ENCODE results near the gene PAPSS2. TPM values are rescaled to one million over a fixed set of nuclear protein-coding genes. Genes with fewer than 3 reads are reported as not detected.

The PAPSS2 gene
- total and polyA plus RNA-seq, 2 experiments from 2014 or later: 65.9 to 82.3 TPM

DNA sequence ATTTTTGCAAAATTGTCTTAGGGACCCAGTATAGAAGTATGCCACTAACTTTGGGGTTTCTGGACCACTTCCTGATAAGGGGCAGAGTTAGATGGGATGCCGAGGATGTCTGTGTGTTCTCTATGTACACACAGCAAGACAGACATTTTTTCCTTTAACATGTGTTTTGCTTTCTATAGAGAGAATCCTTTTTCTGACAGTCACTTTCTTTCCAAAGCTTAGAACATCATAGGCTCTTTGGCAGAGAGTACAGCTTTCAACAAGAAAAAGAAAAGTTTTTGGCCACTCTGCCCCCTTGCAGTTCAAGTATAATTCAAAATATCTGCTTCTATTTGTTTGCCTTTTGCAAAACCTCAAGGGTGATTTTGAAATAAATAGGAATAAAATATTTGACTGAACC, 44.1 kb downstream of the PAPSS2 start:
- no peak overlapping the region for H3K4me2 ChIP-seq (ENCODE audit: unreplicated experiment)

DNA sequence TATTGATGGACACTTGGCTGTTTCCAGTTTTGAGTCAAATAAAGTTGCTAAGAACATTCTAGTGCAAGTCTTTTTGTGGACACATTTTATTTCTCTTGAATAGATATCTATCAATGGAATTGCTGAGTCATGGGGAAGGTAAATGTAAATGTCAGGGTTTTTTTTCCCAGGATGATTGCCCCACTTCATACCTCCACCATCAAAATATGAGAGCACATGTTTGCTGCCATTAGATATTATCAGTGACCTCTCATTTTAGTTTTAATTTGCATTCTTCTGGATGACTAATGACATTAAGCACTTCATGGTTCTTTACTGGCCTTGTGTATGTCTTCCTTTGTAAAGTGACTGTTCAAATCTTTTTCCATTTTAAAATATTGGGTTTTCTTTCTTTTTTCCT, 45.7 kb downstream of the PAPSS2 start:
- Histone ChIP-seq H3K4me2 (ENCODE audit: unreplicated experiment) (no peak overlapping the region), H3K27ac (peak overlapping the region; percentile 7; the same call in 1 of the 2 replicates), H3F3A (ENCODE audit: insufficient read depth) (peaks cover 19% of the 10 kb centered on the region; the same call in 1 of the 2 replicates), H3K4me3 (no peak overlapping the region), H3K27me3 (replicated peaks; ENCODE audit: insufficient read depth) (no peaks in the 10 kb centered on the region), H4K20me1 (ENCODE audit: insufficient read depth) (no peaks in the 10 kb centered on the region), H3K9ac (no peak overlapping the region), H3K9me3 (ENCODE audit: low read depth) (no peaks in the 10 kb centered on the region), H3K9me2 (ENCODE audit: insufficient read depth) (no peaks in the 10 kb centered on the region), H3K79me2 (ENCODE audit: insufficient read depth) (peaks cover 10% of the 10 kb centered on the region; the same call in 1 of the 2 replicates), H3K36me3 (ENCODE audit: low read depth) (peaks cover 9% of the 10 kb centered on the region), H2AFZ (no peak overlapping the region), H3K4me1 (ENCODE audit: insufficient read depth) (peaks cover 23% of the 10 kb centered on the region)
- TF ChIP-seq EZH2phosphoT487 (IDR thresholded peaks at IDR 0.05; ENCODE audit: insufficient read depth, low read depth): no peak
- TF ChIP-seq EZH2 (IDR thresholded peaks at IDR 0.05; ENCODE audit: insufficient read depth, poor library complexity, severe bottlenecking): no peak
- in situ Hi-C loops (cut with MboI): no loop called here
- peak; percentile 46 for DNase-seq

More for the DNA sequence above, 44.1 kb downstream of the PAPSS2 start:
- Histone ChIP-seq H3K79me2 (ENCODE audit: insufficient read depth) (peaks cover 11% of the 10 kb centered on the region), H3K4me3 (no peak overlapping the region), H3K9me3 (ENCODE audit: low read depth) (no peaks in the 10 kb centered on the region), H3K9ac (no peak overlapping the region), H3K36me3 (ENCODE audit: low read depth) (no peaks in the 10 kb centered on the region), H2AFZ (no peak overlapping the region), H3F3A (ENCODE audit: insufficient read depth) (peaks cover 27% of the 10 kb centered on the region; the same call in 1 of the 2 replicates), H4K20me1 (ENCODE audit: insufficient read depth) (no peaks in the 10 kb centered on the region), H3K27me3 (replicated peaks; ENCODE audit: insufficient read depth) (no peaks in the 10 kb centered on the region), H3K27ac (no peak overlapping the region), H3K4me1 (ENCODE audit: insufficient read depth) (peaks cover 29% of the 10 kb centered on the region), H3K9me2 (ENCODE audit: insufficient read depth) (no peaks in the 10 kb centered on the region)
- DNase-seq: no peak
- TF ChIP-seq EZH2phosphoT487 (IDR thresholded peaks at IDR 0.05; ENCODE audit: insufficient read depth, low read depth) (no peak), EZH2 (IDR thresholded peaks at IDR 0.05; ENCODE audit: insufficient read depth, poor library complexity, severe bottlenecking) (no peak)
- 38 to 43% methylated on average over 1 of the region's 1 CpG for WGBS, 2 experiments (ENCODE audit: low coverage in 1 of 2, low lambda C conversion rate in 2 of 2, missing lambda C conversion rate in 2 of 2)
- in situ Hi-C loops (cut with MboI): no loop called here

DNA sequence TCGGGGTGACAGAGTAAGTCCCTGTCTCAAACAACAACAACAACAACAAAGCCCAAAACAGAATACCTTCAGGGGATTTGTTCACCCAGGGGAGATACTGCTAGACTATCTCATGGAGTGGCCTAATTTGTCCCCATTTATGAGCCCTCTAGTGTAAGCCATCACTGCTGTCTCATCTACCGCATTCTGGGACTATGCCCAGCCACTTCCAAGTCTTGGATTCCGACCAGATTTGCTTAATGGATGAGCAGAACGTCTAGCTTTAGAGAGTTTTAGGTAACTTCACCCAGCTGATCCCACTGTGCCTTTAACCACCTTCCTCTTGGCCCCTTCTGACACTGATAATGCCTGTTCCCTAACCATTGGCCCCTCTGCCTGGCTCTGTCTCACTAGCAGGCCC, 47.1 kb downstream of the PAPSS2 start:
- Histone ChIP-seq H3K9me2 (ENCODE audit: insufficient read depth) (no peaks in the 10 kb centered on the region), H3K4me1 (ENCODE audit: insufficient read depth) (peaks cover 13% of the 10 kb centered on the region), H3K4me3 (no peak overlapping the region), H3K27ac (no peak overlapping the region), H2AFZ (no peak overlapping the region), H3K27me3 (replicated peaks; ENCODE audit: insufficient read depth) (no peaks in the 10 kb centered on the region), H3K79me2 (ENCODE audit: insufficient read depth) (peaks cover 10% of the 10 kb centered on the region; the same call in 1 of the 2 replicates), H4K20me1 (ENCODE audit: insufficient read depth) (no peaks in the 10 kb centered on the region), H3K9ac (no peak overlapping the region), H3K4me2 (ENCODE audit: unreplicated experiment) (no peak overlapping the region), H3K36me3 (ENCODE audit: low read depth) (peaks cover 13% of the 10 kb centered on the region), H3F3A (ENCODE audit: insufficient read depth) (peaks cover 11% of the 10 kb centered on the region; the same call in 1 of the 2 replicates), H3K9me3 (ENCODE audit: low read depth) (no peaks in the 10 kb centered on the region)
- in situ Hi-C loops (cut with MboI): no loop called here
- TF ChIP-seq EZH2phosphoT487 (IDR thresholded peaks at IDR 0.05; ENCODE audit: insufficient read depth, low read depth) (no peak), EZH2 (IDR thresholded peaks at IDR 0.05; ENCODE audit: insufficient read depth, poor library complexity, severe bottlenecking) (no peak)
- no peak for DNase-seq
- 95 to 97% methylated on average over 4 of the region's 4 CpGs for WGBS, 2 experiments (ENCODE audit: low coverage in 1 of 2, low lambda C conversion rate in 2 of 2, missing lambda C conversion rate in 2 of 2)

DNA sequence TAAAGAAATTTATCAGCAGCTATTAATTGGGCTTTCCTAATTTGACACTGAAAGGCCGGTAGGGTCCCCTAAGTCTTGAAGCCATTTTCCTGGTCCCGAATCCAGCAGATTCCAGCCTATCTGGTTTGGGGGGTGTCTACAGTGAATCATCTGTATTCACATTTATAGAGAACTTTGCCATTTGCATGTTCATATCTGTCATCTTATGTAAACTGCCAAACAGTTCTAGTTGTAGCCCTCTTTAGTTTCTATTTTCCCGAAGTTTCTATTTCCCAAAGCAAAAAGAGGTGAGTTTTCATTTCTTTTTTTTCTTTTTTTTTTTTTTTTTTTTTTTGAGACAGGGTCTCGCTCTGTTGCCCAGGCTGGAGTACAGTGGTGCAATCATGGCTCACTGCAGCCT, 47.6 kb downstream of the PAPSS2 start:
- peaks cover 10% of the 10 kb centered on the region for H3K4me1 ChIP-seq (ENCODE audit: insufficient read depth)
- in situ Hi-C loops (cut with MboI): no loop called here
- no peak overlapping the region for H3K27ac ChIP-seq
- 94 to 96% methylated on average over 4 of the region's 4 CpGs for WGBS, 2 experiments (ENCODE audit: low coverage in 1 of 2, low lambda C conversion rate in 2 of 2, missing lambda C conversion rate in 2 of 2)
- peaks cover 13% of the 10 kb centered on the region for H3K36me3 ChIP-seq (ENCODE audit: low read depth)
- H3F3A ChIP-seq (ENCODE audit: insufficient read depth): peaks cover 9% of the 10 kb centered on the region; the same call in 1 of the 2 replicates
- no peak for DNase-seq
- no peaks in the 10 kb centered on the region for H3K27me3 ChIP-seq (replicated peaks; ENCODE audit: insufficient read depth)
- no peak overlapping the region for H3K9ac ChIP-seq
- TF ChIP-seq EZH2 (IDR thresholded peaks at IDR 0.05; ENCODE audit: insufficient read depth, poor library complexity, severe bottlenecking): no peak
- no peak for TF ChIP-seq EZH2phosphoT487 (IDR thresholded peaks at IDR 0.05; ENCODE audit: insufficient read depth, low read depth)
- H3K9me2 ChIP-seq (ENCODE audit: insufficient read depth): no peaks in the 10 kb centered on the region
- H3K4me3 ChIP-seq: no peak overlapping the region
- H2AFZ ChIP-seq: no peak overlapping the region
- no peak overlapping the region for H3K4me2 ChIP-seq (ENCODE audit: unreplicated experiment)
- H4K20me1 ChIP-seq (ENCODE audit: insufficient read depth): no peaks in the 10 kb centered on the region
- H3K9me3 ChIP-seq (ENCODE audit: low read depth): no peaks in the 10 kb centered on the region
- H3K79me2 ChIP-seq (ENCODE audit: insufficient read depth): peaks cover 10% of the 10 kb centered on the region; the same call in 1 of the 2 replicates

Data from GM23248 (cell line).